ENCODE data around the gene MEIG1. TPM values are rescaled to one million over a fixed set of nuclear protein-coding genes. Genes with fewer than 3 reads are reported as not detected.
A peak's percentile ranks its signal among the peaks of the same experiment; 100 is the strongest.
"Not testable (repeated sequence)": the region's sequence is repeated elsewhere in the genome, so short reads cannot be mapped to it uniquely, and the experiment has no call there.

Gene MEIG1
- total RNA-seq, 1 donor from 2014 or later: 0.95 TPM

DNA sequence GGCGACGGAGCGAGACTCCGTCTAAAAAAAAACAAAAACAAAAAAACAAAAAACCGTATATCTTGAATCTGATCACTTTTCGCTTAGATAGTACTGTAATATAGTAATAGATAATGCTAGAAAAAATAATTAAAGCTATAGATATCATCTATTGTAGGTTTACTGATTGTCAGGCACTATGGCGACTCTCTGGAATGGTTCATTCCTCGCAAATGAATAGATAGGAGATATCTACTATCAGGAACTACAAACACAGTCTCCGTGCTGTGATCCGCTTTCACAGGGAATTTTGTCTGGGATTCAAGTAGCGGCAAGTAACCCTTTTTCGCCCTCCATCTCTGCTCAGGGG lies 342 bp upstream of the MEIG1 start:
- Histone ChIP-seq H3K4me1 (peaks cover 9% of the 10 kb centered on the region), H3K27me3 (ENCODE audit: low read depth) (no peaks in the 10 kb centered on the region), H3K27ac (peak overlapping the region; percentile 98), H3K4me3 (peak overlapping the region; percentile 95), H3K36me3 (no peaks in the 10 kb centered on the region), H3K9me3 (no peaks in the 10 kb centered on the region)
- TF ChIP-seq, protein P1, sequence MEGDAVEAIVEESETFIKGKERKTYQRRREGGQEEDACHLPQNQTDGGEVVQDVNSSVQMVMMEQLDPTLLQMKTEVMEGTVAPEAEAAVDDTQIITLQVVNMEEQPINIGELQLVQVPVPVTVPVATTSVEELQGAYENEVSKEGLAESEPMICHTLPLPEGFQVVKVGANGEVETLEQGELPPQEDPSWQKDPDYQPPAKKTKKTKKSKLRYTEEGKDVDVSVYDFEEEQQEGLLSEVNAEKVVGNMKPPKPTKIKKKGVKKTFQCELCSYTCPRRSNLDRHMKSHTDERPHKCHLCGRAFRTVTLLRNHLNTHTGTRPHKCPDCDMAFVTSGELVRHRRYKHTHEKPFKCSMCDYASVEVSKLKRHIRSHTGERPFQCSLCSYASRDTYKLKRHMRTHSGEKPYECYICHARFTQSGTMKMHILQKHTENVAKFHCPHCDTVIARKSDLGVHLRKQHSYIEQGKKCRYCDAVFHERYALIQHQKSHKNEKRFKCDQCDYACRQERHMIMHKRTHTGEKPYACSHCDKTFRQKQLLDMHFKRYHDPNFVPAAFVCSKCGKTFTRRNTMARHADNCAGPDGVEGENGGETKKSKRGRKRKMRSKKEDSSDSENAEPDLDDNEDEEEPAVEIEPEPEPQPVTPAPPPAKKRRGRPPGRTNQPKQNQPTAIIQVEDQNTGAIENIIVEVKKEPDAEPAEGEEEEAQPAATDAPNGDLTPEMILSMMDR (IDR thresholded peaks at IDR 0.05): no peak
- intact Hi-C loops (cut with DNase I): no loop called here
- DNase-seq: no peak
- no peak for ATAC-seq

DNA sequence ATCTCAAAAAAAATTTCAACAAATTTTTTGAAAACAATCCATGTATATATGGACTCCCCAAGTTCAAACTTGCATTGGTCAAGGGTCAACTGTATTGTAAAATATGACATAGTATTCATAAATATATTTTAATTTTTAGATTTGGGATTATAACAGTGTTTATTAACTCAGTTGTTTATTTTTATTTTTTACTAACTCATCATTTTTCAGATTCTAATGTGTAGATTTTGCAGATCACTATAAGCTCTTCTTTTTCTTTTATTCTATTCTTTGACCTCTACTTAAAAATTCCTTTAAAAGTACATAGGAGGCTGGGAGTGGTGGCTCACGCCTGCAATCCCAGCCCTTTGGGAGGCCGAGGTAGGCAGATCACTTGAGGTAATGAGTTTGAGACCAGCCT lies 8.7 kb downstream of the MEIG1 start:
- intact Hi-C loops (cut with DNase I): no loop called here
- TF ChIP-seq, protein P1 (IDR thresholded peaks at IDR 0.05): no peak
- no peaks in the 10 kb centered on the region for H3K27me3 ChIP-seq (ENCODE audit: low read depth)
- no peak overlapping the region for H3K27ac ChIP-seq
- no peak for DNase-seq
- no peaks in the 10 kb centered on the region for H3K36me3 ChIP-seq
- H3K4me1 ChIP-seq: no peaks in the 10 kb centered on the region
- H3K9me3 ChIP-seq: no peaks in the 10 kb centered on the region
- no peak overlapping the region for H3K4me3 ChIP-seq
- no peak for ATAC-seq

DNA sequence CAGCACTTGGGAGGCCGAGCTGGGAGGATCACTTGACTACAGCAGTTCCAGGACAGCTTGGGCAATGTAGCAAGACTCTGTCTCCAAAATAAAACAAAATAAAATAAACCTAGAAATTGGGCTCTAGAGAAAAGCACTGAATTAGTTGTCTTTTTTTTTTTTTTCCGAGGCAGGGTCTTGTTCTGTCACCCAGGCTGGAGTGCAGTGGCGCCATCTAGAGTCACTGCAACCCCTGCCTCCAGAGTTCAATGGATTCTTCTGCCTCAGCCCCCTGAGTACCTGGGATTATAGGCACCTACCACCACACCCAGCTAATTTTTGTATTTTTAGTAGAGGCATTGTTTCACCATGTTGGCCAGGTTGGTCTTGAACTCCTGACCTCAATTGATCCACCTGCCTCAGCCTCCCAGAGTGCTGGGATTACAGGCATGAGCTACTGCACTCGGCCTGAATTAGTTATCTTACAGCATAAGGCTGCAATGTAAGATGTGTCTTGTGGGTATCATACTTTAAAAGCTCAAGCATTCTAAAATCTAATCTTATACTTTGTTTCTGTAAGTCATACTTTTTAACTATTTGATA lies 12.8 kb downstream of the MEIG1 start:
- Histone ChIP-seq H3K9me3 (no peaks in the 10 kb centered on the region), H3K27me3 (ENCODE audit: low read depth) (no peaks in the 10 kb centered on the region), H3K27ac (no peak overlapping the region), H3K36me3 (no peaks in the 10 kb centered on the region), H3K4me1 (no peaks in the 10 kb centered on the region), H3K4me3 (no peak overlapping the region)
- DNase-seq: no peak
- TF ChIP-seq, protein P1 (IDR thresholded peaks at IDR 0.05): peak; percentile 63
- ATAC-seq: peak in 1 of 2 donors; percentile 40
- intact Hi-C loops (cut with DNase I): no loop called here

DNA sequence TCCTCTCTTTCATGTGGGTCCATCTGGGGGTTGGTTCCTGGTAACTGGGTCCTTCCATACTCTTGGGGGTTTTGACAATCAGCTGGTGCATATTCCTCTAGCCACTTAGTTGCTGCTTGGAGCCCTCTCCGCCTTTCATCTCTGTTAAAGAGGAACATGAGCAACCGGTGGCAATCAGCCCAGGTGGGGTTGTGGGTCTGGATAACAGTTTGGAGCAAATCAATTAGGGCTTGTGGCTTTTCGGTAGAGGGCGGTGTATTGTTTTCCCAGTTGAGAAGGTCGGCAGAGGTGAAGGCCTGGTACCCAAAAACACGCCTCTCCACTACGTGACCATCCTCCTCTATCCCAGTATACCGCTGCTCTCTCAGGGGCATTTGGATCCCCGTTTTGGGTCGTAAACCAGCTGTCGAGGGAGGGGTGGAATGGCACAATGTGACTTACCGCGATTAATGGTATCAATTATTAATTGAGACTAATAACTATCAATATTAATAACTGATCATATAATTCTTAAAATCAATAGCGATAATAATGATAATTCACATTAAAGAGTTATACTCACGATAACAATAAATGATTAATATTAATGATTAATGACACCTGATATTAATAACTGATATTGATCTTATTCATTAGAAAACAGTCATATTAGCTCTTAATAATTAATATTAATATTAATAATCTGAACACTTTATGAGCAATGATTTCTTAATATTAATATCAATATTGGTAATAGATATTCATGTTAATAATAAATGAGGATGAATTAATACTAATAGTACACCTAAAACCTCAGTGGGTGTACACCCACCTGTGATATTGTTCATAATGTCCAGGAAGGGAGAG lies 15.2 kb downstream of the MEIG1 start:
- DNase-seq; intact Hi-C loops (cut with DNase I); H3K27ac ChIP-seq; H3K9me3 ChIP-seq; ATAC-seq; H3K27me3 ChIP-seq (ENCODE audit: low read depth); H3K4me3 ChIP-seq; H3K4me1 ChIP-seq; H3K36me3 ChIP-seq: not testable (repeated sequence)

DNA sequence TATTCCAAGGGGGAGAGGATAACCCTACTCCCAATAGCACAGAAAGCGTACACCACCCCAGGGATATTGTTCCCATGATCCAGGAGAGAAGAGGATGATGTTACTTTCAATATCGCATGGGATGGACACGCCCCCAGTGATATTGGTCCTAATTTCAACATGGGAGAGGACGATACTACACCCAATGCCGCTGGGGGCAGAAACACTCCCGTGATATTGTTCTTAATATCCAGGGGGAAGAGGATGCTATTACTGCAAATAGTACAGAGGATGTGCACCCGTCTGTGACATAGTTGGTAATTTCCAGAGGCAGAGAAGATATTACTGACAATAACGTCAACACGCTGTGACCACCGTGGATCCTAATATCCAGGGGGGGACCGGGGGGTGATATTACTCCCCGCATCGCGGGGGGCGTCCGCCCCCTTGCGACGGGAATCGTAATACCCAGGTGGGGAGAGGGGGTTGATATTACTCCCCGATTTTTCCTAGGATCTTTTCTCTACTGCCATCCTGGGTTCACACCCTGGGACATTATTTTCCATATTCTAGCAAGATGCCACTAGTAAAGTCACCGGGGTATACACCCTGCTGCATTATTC lies 16.6 kb downstream of the MEIG1 start:
- ATAC-seq (no peak), DNase-seq (no peak)
- H3K4me1 ChIP-seq: no peaks in the 10 kb centered on the region
- intact Hi-C loops (cut with DNase I): no loop called here
- no peaks in the 10 kb centered on the region for H3K9me3 ChIP-seq
- TF ChIP-seq, protein P1 (IDR thresholded peaks at IDR 0.05): no peak
- H3K27me3 ChIP-seq (ENCODE audit: low read depth): no peaks in the 10 kb centered on the region
- H3K4me3 ChIP-seq: no peak overlapping the region
- no peak overlapping the region for H3K27ac ChIP-seq
- H3K36me3 ChIP-seq: no peaks in the 10 kb centered on the region

DNA sequence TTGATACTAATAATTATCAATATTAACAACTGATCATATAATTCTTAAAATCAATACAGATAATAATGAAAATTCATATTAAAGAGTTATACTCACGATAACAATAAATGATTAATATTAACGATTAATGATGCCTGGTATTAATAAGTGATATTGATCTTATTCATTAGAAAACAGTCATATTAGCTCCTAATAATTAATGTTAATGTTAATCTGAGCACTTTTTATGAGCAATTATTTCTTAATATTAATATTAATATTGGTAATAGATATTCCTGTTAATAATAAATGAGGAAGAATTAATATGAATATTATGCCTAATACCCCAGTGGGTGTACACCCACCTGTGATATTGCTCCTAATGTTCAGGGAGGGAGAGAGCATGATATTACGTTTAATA lies 23.6 kb downstream of the MEIG1 start:
- Histone ChIP-seq H3K4me1 (no peaks in the 10 kb centered on the region), H3K27ac (no peak overlapping the region), H3K36me3 (no peaks in the 10 kb centered on the region), H3K9me3 (no peaks in the 10 kb centered on the region), H3K27me3 (ENCODE audit: low read depth) (no peaks in the 10 kb centered on the region), H3K4me3 (no peak overlapping the region)
- DNase-seq (no peak), ATAC-seq (no peak)
- intact Hi-C loops (cut with DNase I): no loop called here
- TF ChIP-seq, protein P1 (IDR thresholded peaks at IDR 0.05): no peak

DNA sequence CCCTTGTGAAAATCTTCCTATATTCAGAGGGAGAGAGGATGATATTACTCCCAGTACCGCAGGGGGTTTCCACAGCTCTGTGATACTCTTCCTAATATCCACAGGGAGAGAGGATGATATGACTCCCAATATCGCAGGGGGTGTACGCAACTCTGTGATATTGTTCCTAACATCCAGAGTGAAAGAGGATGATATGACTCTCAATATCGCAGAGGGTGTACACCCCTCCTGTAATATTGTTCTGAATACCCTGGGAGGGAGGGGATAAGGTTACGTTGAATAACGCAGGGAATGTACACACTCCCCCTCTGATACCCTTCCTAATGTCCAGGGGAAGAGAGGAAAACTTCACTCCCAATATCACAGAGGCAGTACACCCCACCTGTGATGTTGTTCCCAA lies 30.4 kb downstream of the MEIG1 start:
- intact Hi-C loops (cut with DNase I); H3K27ac ChIP-seq; H3K4me1 ChIP-seq; ATAC-seq; H3K4me3 ChIP-seq; H3K36me3 ChIP-seq; H3K27me3 ChIP-seq (ENCODE audit: low read depth); H3K9me3 ChIP-seq; DNase-seq: not testable (repeated sequence)

DNA sequence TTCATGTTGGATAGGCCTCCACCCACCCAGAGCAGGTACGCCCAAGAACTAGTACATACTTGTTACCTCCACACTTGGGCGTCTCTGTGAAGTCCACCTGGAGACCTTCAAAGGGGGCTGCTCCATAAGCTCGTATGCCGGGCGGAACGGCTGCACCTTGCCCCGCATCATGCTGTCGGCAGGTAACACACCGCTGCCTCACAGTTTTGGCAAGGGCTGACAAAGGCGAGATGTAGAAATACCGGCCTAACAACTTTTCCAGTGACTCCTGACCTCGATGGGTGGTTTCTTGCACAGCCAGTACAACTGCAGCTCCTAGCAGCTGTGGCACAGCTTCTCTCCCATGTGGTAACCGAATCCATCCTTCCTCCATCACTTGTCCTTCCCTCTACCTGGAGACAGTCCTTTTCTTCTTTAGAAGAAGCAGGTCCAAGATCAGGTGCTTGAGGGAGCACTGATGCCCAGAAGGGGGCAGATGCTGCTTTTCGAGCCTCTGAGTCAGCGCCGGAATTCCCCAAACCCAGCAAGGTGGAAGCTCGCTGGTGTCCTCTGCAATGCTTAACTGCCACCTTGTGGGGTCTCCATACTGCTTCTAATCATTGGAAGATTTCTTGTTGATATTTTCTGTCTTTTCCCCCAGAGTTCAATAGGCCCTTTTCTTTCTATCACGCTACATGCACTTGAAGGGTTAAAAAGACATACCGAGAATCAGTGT lies 32.0 kb downstream of the MEIG1 start:
- H3K9me3 ChIP-seq; DNase-seq; H3K4me3 ChIP-seq; H3K27me3 ChIP-seq (ENCODE audit: low read depth); H3K4me1 ChIP-seq; intact Hi-C loops (cut with DNase I); ATAC-seq; H3K36me3 ChIP-seq; H3K27ac ChIP-seq: not testable (repeated sequence)

Data from lower lobe of right lung (tissue), 2 donors.